Measurements from ENCODE around the gene HDAC8.

DNA sequence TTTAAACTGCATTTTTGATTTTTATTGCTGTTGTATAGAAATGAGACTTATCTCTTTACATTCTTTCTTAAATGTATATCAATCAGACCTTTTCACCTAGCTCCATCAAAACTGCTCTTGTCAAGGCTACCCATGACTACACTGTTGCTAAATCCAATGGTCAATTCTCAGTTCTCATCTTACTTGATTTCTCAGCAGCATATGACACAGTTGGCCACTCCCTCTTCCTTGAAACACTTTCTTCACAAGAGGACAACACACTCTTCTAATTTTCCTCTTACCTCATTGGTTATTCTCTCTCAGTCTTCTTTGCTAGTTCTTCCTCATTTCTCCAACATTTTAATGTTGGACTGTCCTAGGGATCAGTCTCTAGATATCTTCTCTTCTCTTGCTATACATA is 172.8 kb downstream of the HDAC8 start:
- TF ChIP-seq, protein P1, sequence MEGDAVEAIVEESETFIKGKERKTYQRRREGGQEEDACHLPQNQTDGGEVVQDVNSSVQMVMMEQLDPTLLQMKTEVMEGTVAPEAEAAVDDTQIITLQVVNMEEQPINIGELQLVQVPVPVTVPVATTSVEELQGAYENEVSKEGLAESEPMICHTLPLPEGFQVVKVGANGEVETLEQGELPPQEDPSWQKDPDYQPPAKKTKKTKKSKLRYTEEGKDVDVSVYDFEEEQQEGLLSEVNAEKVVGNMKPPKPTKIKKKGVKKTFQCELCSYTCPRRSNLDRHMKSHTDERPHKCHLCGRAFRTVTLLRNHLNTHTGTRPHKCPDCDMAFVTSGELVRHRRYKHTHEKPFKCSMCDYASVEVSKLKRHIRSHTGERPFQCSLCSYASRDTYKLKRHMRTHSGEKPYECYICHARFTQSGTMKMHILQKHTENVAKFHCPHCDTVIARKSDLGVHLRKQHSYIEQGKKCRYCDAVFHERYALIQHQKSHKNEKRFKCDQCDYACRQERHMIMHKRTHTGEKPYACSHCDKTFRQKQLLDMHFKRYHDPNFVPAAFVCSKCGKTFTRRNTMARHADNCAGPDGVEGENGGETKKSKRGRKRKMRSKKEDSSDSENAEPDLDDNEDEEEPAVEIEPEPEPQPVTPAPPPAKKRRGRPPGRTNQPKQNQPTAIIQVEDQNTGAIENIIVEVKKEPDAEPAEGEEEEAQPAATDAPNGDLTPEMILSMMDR (IDR thresholded peaks at IDR 0.05; ENCODE audit: poor library complexity, severe bottlenecking) = no peak
- TF ChIP-seq POLR2AphosphoS5 (IDR thresholded peaks at IDR 0.05) (no peak), EZH2 (IDR thresholded peaks at IDR 0.05; ENCODE audit: borderline replicate concordance, insufficient read depth, low read length, poor library complexity, severe bottlenecking) (no peak)

Data from neural cell (in vitro differentiated cells).